ENCODE data around the gene KCNH1. TPM values are rescaled to one million over a fixed set of nuclear protein-coding genes. Genes with fewer than 3 reads are reported as not detected.

The KCNH1 gene
- polyA plus RNA-seq, 2 donors: 0.06 to 0.08 TPM

GRCh38 chr1:210830034-210831028 lies 303.6 kb downstream of the KCNH1 start:
- Histone ChIP-seq H3K36me3 (ENCODE audit: control insufficient read depth in 2 of 2, insufficient read depth in 2 of 2, low read length in 1 of 2) (no peaks in the 10 kb centered on the region), H3K9me3 (ENCODE audit: control insufficient read depth in 2 of 2, insufficient read depth in 1 of 2, low read depth in 1 of 2, low read length in 1 of 2) (no peaks in the 10 kb centered on the region), H3K27ac (ENCODE audit: low read depth in 2 of 2, low read length in 1 of 2) (no peak overlapping the region), H3K4me3 (ENCODE audit: low read depth in 1 of 2, low read length in 2 of 2) (no peak overlapping the region), H3K27me3 (ENCODE audit: control insufficient read depth in 1 of 2, insufficient read depth in 2 of 2, low read length in 2 of 2) (no peaks in the 10 kb centered on the region), H3K4me1 (ENCODE audit: control insufficient read depth in 2 of 2, insufficient read depth in 2 of 2, low read length in 1 of 2) (no peaks in the 10 kb centered on the region)
- 77 to 79% methylated on average over 6 of the region's 6 CpGs for WGBS, 2 donors

GRCh38 chr1:210828996-210829596 lies 304.9 kb downstream of the KCNH1 start:
- Histone ChIP-seq H3K4me1 (ENCODE audit: control insufficient read depth in 2 of 2, insufficient read depth in 2 of 2, low read length in 1 of 2) (no peaks in the 10 kb centered on the region), H3K27ac (ENCODE audit: low read depth in 2 of 2, low read length in 1 of 2) (no peak overlapping the region), H3K9me3 (ENCODE audit: control insufficient read depth in 2 of 2, insufficient read depth in 1 of 2, low read depth in 1 of 2, low read length in 1 of 2) (no peaks in the 10 kb centered on the region), H3K27me3 (ENCODE audit: control insufficient read depth in 1 of 2, insufficient read depth in 2 of 2, low read length in 2 of 2) (no peaks in the 10 kb centered on the region), H3K4me3 (ENCODE audit: low read depth in 1 of 2, low read length in 2 of 2) (no peak overlapping the region), H3K36me3 (ENCODE audit: control insufficient read depth in 2 of 2, insufficient read depth in 2 of 2, low read length in 1 of 2) (no peaks in the 10 kb centered on the region)
- WGBS, 2 donors: 69 to 79% methylated on average over 4 of the region's 4 CpGs

DNA sequence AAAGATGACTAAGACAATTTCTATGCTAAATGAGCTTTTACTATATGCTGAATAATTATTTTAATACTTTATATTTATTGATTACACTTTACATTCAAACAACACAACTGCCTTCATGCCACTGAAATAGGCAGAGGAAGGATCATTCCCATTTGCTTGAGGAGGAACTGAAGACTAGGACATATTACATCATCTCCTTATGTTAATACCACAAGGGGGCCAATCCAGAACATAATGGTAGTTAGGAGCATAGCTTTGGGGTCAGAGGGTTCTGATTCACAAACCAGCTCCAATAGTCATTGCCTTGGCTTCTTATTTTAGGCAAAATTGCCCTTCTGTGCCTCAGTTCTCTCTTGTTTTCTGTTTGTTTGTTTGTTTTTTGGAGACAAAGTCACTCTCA lies 306.5 kb downstream of the KCNH1 start:
- no peaks in the 10 kb centered on the region for H3K4me1 ChIP-seq (ENCODE audit: control insufficient read depth in 2 of 2, insufficient read depth in 2 of 2, low read length in 1 of 2)
- H3K9me3 ChIP-seq (ENCODE audit: control insufficient read depth in 2 of 2, insufficient read depth in 1 of 2, low read depth in 1 of 2, low read length in 1 of 2): no peaks in the 10 kb centered on the region
- no peaks in the 10 kb centered on the region for H3K27me3 ChIP-seq (ENCODE audit: control insufficient read depth in 1 of 2, insufficient read depth in 2 of 2, low read length in 2 of 2)
- H3K36me3 ChIP-seq (ENCODE audit: control insufficient read depth in 2 of 2, insufficient read depth in 2 of 2, low read length in 1 of 2): no peaks in the 10 kb centered on the region
- no peak overlapping the region for H3K4me3 ChIP-seq (ENCODE audit: low read depth in 1 of 2, low read length in 2 of 2)
- H3K27ac ChIP-seq (ENCODE audit: low read depth in 2 of 2, low read length in 1 of 2): no peak overlapping the region

DNA sequence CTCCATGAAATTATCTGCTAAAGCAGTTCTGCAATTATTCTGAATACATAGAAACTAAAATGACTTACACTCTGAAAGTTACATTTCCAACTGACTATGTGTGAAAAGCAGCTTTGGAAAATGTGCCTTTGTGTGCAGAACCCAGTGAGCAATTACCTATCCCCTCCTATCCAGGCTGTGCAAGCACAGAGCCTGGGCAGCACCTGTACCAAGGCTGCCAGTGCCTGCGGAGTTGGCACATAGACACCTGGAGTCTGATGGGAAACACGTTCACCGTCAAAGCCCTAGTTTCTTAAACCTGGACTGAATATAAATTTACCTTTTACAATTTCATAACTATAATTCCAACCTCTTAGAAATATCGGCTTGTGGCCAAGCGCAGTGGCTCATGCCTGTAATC lies 307.3 kb downstream of the KCNH1 start:
- no peaks in the 10 kb centered on the region for H3K9me3 ChIP-seq (ENCODE audit: control insufficient read depth in 2 of 2, insufficient read depth in 1 of 2, low read depth in 1 of 2, low read length in 1 of 2)
- no peaks in the 10 kb centered on the region for H3K36me3 ChIP-seq (ENCODE audit: control insufficient read depth in 2 of 2, insufficient read depth in 2 of 2, low read length in 1 of 2)
- WGBS, 2 donors: 93% methylated on average over 5 of the region's 5 CpGs
- H3K27me3 ChIP-seq (ENCODE audit: control insufficient read depth in 1 of 2, insufficient read depth in 2 of 2, low read length in 2 of 2): no peaks in the 10 kb centered on the region
- no peaks in the 10 kb centered on the region for H3K4me1 ChIP-seq (ENCODE audit: control insufficient read depth in 2 of 2, insufficient read depth in 2 of 2, low read length in 1 of 2)
- H3K4me3 ChIP-seq (ENCODE audit: low read depth in 1 of 2, low read length in 2 of 2): no peak overlapping the region
- H3K27ac ChIP-seq (ENCODE audit: low read depth in 2 of 2, low read length in 1 of 2): no peak overlapping the region

DNA sequence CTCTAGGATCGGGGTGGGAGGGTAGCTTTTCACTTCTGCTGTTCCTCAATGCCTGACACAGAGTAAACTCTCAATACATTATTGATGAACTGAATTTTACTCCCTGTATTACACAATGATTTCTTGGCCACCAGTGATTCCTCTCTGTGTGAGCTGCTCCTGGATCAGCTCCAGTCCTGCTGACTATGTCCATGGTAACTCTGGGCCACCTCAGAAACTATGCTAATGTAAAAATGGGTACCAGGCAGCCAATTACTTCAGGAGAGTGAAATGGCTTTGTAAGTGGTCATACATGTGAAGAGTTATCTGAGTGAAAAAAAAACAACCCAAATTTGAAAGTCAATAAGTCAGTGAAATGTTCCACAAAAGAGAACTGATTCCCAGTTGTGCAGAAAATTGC lies 311.0 kb downstream of the KCNH1 start:
- H3K9me3 ChIP-seq (ENCODE audit: control insufficient read depth in 2 of 2, insufficient read depth in 1 of 2, low read depth in 1 of 2, low read length in 1 of 2): no peaks in the 10 kb centered on the region
- H3K27ac ChIP-seq (ENCODE audit: low read depth in 2 of 2, low read length in 1 of 2): no peak overlapping the region
- H3K4me3 ChIP-seq (ENCODE audit: low read depth in 1 of 2, low read length in 2 of 2): no peak overlapping the region
- H3K36me3 ChIP-seq (ENCODE audit: control insufficient read depth in 2 of 2, insufficient read depth in 2 of 2, low read length in 1 of 2): no peaks in the 10 kb centered on the region
- H3K27me3 ChIP-seq (ENCODE audit: control insufficient read depth in 1 of 2, insufficient read depth in 2 of 2, low read length in 2 of 2): no peaks in the 10 kb centered on the region
- no peaks in the 10 kb centered on the region for H3K4me1 ChIP-seq (ENCODE audit: control insufficient read depth in 2 of 2, insufficient read depth in 2 of 2, low read length in 1 of 2)
- WGBS, 2 donors: 31 to 46% methylated on average over 1 of the region's 1 CpG

DNA sequence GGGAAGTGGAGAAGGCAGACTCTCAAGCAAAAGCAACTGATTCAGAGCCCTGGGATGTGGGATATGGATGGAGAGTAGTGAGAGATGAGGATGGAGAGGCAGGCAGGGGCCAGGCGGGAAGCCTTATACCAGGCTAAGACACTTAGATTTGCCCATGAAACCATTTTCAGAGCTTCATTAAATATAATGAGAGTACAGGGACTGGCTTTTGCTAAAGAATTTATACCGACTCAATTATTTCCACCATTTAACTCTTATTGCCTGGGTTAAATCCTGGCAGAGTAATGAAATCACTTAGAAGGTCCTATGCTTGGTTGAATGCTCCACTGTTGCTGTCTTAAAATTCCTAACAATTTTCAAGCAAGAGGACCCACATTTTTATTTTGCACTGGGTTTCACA lies 311.7 kb downstream of the KCNH1 start:
- no peaks in the 10 kb centered on the region for H3K36me3 ChIP-seq (ENCODE audit: control insufficient read depth in 2 of 2, insufficient read depth in 2 of 2, low read length in 1 of 2)
- H3K27ac ChIP-seq (ENCODE audit: low read depth in 2 of 2, low read length in 1 of 2): no peak overlapping the region
- no peak overlapping the region for H3K4me3 ChIP-seq (ENCODE audit: low read depth in 1 of 2, low read length in 2 of 2)
- H3K27me3 ChIP-seq (ENCODE audit: control insufficient read depth in 1 of 2, insufficient read depth in 2 of 2, low read length in 2 of 2): no peaks in the 10 kb centered on the region
- H3K4me1 ChIP-seq (ENCODE audit: control insufficient read depth in 2 of 2, insufficient read depth in 2 of 2, low read length in 1 of 2): no peaks in the 10 kb centered on the region
- H3K9me3 ChIP-seq (ENCODE audit: control insufficient read depth in 2 of 2, insufficient read depth in 1 of 2, low read depth in 1 of 2, low read length in 1 of 2): no peaks in the 10 kb centered on the region
- WGBS, 2 donors: 64 to 94% methylated on average over 2 of the region's 2 CpGs

DNA sequence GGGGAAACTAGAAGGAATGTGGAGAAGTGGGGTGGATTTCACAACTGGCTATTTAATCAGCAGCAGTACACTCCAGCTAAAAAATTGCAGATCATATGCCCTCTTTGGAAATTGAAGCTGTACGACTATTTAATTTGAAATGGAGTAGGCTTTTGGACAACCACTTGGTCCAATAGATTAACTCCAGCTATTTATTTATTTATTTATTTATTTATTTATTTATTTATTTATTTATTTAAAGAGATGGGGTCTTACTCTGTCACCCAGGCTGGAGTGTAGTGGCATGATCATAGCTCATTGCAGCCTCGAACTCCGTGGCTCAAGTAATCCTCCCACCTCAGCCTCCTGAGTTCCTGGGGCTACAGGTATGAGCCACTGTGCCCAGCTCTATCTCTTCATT lies 312.3 kb downstream of the KCNH1 start:
- no peaks in the 10 kb centered on the region for H3K27me3 ChIP-seq (ENCODE audit: control insufficient read depth in 1 of 2, insufficient read depth in 2 of 2, low read length in 2 of 2)
- H3K4me3 ChIP-seq (ENCODE audit: low read depth in 1 of 2, low read length in 2 of 2): no peak overlapping the region
- no peaks in the 10 kb centered on the region for H3K9me3 ChIP-seq (ENCODE audit: control insufficient read depth in 2 of 2, insufficient read depth in 1 of 2, low read depth in 1 of 2, low read length in 1 of 2)
- H3K36me3 ChIP-seq (ENCODE audit: control insufficient read depth in 2 of 2, insufficient read depth in 2 of 2, low read length in 1 of 2): no peaks in the 10 kb centered on the region
- 61 to 65% methylated on average over 3 of the region's 3 CpGs for WGBS, 2 donors
- no peaks in the 10 kb centered on the region for H3K4me1 ChIP-seq (ENCODE audit: control insufficient read depth in 2 of 2, insufficient read depth in 2 of 2, low read length in 1 of 2)
- H3K27ac ChIP-seq (ENCODE audit: low read depth in 2 of 2, low read length in 1 of 2): no peak overlapping the region

DNA sequence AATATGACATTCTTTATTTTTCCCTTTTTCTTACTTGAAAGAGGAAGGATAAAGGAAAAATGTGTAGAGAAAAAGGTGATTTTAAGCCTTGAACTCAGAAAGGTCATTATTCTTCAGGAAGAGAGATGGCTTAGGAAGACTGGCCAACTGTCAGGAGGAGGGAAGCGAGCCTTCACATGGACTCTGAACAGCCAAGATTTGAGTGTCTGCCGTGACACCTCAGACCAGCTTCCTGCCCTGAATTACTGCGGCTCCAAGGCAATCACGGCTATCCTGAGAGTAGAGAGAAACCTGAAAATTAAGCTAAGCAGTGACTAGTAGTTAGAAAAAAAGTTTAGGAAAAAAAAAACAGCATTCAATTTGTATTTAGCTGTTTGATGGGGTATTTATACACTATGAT lies 314.7 kb downstream of the KCNH1 start:
- WGBS, 2 donors: 80 to 84% methylated on average over 4 of the region's 4 CpGs
- H3K4me3 ChIP-seq (ENCODE audit: low read depth in 1 of 2, low read length in 2 of 2): no peak overlapping the region
- no peaks in the 10 kb centered on the region for H3K27me3 ChIP-seq (ENCODE audit: control insufficient read depth in 1 of 2, insufficient read depth in 2 of 2, low read length in 2 of 2)
- H3K9me3 ChIP-seq (ENCODE audit: control insufficient read depth in 2 of 2, insufficient read depth in 1 of 2, low read depth in 1 of 2, low read length in 1 of 2): no peaks in the 10 kb centered on the region
- H3K36me3 ChIP-seq (ENCODE audit: control insufficient read depth in 2 of 2, insufficient read depth in 2 of 2, low read length in 1 of 2): no peaks in the 10 kb centered on the region
- H3K4me1 ChIP-seq (ENCODE audit: control insufficient read depth in 2 of 2, insufficient read depth in 2 of 2, low read length in 1 of 2): no peaks in the 10 kb centered on the region
- H3K27ac ChIP-seq (ENCODE audit: low read depth in 2 of 2, low read length in 1 of 2): no peak overlapping the region

DNA sequence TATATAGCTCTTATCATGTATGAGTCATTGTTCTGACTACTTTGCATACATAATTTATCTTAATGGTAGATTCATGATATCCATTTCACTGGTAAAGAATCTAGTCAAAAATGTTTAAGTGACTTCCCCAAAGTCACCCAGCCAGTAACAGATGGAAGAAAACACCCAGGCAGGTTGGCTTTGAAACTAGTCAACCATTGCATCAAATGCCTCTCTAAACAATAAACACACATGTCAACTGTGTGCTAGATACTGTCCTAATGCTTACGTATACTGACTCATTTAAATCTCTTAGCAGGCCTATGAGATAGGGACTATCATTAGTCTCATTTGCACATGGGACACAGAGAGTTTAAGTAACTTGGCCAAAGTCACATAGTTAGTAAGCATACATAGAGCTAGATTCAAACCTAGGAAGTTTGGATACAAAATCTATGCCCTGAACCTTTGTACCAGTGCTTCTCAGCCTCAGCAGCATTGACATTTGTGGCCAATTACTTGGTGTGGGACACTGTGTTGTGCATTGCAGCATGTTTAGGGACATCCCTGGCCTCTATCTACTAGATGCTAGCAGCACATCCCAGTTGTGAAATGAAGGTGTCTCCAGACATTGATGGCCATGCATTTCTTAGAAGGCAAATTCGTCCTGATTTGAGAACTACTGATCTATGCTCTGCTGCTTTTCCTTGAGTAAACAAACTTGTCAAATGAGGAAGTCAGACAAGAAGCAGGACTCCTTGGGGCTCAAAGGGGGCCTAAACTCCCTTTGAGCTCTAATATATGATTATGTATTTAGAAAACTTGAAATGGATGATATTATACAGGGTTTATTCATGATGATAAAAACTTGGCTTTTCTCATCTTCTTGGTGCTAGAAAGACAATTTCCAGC lies 316.3 kb downstream of the KCNH1 start:
- 60 to 70% methylated on average over 2 of the region's 2 CpGs for whole genome bisulfite sequencing, 2 donors
- no peaks in the 10 kb centered on the region for H3K36me3 ChIP-seq (ENCODE audit: control insufficient read depth in 2 of 2, insufficient read depth in 2 of 2, low read length in 1 of 2)
- H3K9me3 ChIP-seq (ENCODE audit: control insufficient read depth in 2 of 2, insufficient read depth in 1 of 2, low read depth in 1 of 2, low read length in 1 of 2): no peaks in the 10 kb centered on the region
- H3K27me3 ChIP-seq (ENCODE audit: control insufficient read depth in 1 of 2, insufficient read depth in 2 of 2, low read length in 2 of 2): no peaks in the 10 kb centered on the region
- H3K4me3 ChIP-seq (ENCODE audit: low read depth in 1 of 2, low read length in 2 of 2): no peak overlapping the region
- H3K4me1 ChIP-seq (ENCODE audit: control insufficient read depth in 2 of 2, insufficient read depth in 2 of 2, low read length in 1 of 2): no peaks in the 10 kb centered on the region
- H3K27ac ChIP-seq (ENCODE audit: low read depth in 2 of 2, low read length in 1 of 2): no peak overlapping the region
